HG03135 (cell line): Measurements from ENCODE around the gene F5.

Experiments used
- ATAC-seq: cut with Tn5 transposase; IDR thresholded peaks from one replicate; pipeline ENCODE4 v1.9.1; 2021; ENCODE audit warnings: mild to moderate bottlenecking, moderate library complexity; ENCODE audit not compliant: unreplicated experiment

F5 gene

DNA sequence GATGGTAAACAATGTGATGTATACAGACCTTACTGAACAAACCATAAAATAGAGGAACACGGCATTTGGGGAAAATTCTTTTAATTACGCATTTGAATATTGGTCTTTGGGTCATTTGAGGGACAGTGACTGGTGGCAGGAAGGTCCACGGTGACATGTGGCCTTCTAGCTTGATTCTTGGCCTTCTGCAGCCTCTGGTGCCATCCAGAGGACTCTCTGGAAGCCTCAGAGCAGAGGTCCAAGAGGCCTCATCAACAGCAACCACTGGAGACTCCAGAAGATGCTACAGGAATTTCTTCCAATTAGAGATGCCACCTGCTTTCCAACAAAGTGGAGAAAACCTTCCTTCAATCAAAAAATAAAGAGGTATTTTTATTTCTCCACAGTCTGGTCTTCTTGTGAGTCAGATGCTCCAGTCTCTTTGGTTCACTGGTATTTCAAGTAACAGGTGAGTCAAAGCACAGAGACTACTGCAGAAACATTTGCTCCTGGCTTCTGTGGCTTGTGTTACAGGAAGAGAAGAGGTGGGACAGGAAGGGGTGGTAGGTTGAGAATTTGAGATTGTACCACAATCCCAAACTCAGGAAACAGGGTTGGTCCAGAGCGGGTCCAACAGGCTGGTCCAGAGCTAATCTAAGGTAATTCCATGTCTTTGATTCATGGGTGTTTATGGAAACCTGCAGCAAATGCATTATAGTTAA is 2.7 kb upstream of the F5 start:
- no peak for ATAC-seq

DNA sequence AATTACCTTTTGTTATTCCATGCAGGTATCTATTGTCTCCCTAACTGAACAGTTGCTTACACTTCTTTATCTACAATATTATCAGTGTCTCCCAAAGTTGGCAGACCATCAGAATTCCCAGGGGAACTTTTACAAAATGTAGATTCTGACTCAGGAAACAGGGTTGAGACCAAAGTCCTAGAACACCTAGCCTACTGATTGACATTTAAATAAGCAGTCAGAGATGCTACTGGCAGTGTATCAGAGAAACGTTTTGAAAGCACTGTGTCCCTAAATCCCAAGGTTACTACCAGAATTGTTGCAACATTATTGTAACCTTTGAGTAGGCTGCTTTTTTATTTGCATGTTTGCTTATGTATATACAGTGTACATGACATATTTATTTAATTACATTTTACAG is 1.8 kb upstream of the F5 start:
- no peak for ATAC-seq

DNA sequence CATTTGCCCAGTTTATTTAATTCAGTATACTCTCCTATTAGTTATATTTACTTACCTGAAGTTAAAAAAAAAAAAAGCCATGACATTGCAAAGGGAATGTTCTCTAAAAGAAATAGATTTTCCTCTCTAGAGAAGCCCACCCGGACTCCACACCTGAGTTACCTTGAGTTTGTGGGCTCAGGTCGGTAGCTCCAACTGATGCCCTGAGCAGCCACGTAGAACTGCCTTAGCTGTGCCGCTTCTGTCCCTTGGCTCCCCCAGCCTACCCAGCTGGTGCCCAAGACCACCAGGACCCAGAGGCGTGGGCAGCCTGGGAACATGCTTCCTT is 250 bp downstream of the F5 start:
- ATAC-seq: peak; percentile 21

DNA sequence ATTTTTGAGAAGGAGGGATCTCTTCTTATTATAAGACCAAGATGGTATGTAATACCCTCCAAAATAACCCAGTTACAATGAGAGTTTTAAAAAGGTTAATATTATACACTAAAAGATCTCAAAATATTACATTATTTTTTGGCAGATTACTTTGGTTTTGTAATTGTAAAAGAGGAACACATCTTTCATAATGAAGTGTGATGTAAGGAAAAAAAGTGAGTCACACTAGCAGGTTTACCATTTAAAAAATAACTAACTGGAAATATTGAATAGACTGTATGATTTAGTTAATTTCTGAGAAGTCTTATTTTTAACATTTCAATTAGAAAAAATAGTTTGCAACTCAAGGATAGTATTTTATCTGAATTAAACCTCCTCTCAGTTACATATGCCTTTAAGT is 1.1 kb downstream of the F5 start:
- no peak for ATAC-seq

DNA sequence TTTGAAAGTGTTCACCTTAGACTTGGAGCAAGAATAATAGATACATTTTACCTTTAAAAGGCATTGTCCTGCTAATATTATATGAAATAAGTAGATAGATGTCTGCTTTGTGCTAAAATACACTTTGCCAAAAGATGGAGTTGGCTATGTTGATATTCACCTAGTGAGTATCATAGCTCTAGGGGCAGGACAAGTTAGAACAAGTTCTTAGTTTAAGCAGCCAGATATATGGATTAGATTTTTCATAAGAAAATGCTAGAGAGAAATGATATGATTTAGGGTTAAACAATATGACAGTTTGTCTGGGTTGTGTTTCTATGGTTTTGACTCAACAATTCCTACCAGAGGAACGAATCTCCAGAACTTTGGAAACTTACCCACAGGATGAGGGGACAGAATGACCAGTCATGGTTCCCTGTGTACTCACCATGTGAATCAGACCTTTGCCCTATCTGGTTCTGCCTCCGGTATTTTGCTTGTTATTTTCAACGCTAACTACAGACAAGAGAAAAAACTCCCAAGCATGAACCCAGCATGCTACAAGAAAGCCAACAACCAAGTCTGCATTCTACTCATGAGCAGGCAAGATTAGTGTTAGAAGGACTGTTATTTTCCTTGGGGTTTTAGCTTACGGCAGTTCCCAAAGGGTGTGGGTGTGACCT is 1.7 kb downstream of the F5 start:
- ATAC-seq: no peak

DNA sequence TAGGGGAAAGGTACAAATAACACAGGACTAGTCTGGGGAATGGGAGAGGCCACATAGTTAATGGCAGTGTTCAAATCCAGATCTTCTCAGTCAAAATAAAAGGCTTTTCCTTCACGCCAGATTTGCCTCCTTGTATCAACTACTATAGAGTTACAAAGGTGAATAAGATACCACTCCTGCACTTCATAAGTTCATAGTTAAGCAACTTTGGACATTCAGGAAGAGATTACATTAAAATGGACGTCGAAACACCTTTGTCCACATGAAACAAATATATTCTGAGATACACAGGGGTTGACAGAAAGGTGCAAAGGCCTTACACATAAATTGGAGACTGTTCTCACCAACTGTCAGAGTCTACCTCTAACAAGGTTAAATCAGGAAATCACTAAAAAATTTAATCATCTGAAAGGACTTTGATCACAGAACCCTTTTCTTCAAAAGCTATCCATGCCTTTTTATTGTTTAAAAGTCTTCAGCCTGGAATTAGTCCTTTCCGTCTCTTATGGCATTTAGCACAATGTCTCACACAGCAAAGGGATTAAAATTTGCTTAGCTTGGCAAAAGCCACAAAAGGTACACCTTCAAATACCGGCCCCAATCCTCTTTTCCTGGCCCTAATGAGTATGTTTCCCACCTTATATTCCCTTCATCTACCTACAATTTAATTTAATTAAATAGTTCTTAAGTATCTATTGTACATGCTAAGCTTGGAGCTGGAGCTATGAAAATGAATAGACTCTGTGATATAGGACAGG is 8.1 kb downstream of the F5 start:
- no peak for ATAC-seq

DNA sequence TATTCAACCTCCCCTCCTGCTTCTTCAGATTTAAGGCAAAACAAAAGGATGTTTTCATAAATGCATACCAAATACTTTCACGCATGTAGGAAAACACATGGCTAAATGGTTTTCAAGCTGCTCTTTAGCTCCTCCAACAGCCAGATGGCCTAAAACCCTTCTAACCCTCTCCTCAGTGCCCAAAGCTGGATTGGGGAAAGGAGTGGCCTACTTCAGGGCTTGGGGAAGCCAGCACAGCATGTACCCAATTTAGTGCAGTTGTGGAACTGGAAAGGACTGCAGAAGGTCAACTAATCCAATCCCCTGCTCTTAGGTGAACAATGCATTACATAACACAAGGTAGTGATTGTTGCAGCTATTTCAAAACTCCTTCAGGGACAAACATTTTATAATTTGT is 9.3 kb downstream of the F5 start:
- no peak for ATAC-seq

DNA sequence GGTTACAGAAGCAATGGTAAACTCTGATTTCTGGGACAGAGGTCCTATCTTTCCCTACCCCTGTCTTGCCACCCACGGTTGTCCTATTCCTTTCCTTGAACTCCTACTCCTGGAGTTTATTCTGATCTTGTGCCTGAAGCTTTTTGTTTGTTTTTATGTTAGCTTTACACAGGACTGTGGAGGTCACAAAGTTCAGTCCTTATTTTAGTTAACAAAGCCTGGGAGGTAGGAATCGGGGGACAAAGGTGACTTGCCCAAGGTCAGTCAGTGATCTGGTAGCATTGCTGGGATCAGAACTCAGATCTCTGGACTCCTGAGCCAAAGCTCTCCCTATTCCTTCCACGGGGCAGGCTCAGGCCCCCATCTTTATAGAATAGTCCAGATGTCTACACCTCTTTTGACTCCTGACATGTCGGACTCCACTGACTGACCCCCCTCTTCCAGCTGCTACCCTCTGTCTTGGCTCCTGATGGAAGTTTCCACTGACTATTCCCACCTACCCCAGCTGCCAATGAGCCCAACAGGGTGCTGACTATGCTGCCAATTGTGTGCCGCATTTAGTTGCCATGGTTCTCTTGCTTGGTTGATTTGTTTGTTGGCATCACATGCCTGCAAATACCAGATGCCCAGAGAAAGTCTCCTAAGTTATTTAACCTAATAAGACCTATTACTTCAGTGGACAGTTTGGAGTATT is 9.9 kb downstream of the F5 start:
- ATAC-seq: no peak

DNA sequence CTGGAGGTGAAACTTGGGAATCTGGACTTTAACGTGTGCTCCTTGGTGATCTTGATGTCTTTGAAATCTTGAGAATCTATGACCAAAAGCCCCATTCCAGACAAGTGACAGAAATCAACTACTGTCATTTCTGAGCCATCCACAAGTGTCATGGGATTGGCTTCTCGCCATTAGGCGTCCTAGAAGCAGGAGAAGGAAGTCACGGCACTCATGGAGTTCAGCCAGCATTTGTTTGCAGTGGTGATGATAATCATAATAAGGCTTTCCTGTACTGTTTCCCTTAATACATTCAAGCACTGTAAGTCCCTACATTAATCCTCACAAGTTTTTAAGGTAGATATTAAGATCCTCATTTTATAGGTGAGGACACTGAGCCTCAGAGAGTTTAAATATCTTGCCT is 11.9 kb downstream of the F5 start:
- no peak for ATAC-seq

DNA sequence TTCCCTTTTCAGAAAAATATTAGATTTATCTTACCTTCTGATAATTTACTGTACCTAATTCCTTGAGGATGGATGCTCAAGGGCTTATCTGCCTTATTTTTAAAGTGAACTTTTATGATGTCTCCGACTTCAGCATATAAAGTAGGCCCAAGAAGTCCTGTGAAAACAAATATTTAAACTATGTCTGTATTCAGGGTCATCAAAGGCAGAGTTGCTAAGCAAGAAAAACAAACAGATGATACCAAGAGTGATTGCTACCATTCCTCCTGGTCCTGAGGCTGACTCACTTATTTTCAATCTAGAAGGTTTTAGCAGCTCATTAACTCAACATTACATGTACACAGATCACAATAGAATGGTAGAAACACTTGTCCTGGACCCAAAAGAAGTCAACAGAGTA is 14.1 kb downstream of the F5 start:
- ATAC-seq: no peak

DNA sequence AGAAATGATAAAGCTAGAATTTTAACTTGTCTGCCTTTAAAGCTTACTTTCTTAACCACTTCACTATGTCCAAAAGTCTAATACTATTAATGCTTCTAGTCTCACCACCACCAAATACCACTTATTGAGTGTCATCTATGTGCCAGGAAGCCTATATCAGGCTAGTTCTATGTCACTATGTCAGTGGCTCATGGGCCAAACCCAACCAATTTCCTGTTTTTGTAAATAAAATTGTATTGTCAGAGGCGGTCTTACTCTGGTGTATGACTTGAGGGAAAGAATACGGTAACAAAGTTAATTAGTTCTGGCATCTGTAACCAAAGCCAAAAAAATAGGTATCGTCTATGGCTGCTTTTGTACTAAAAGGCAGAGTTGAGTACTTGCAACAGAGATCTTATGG is 14.8 kb downstream of the F5 start:
- no peak for ATAC-seq

DNA sequence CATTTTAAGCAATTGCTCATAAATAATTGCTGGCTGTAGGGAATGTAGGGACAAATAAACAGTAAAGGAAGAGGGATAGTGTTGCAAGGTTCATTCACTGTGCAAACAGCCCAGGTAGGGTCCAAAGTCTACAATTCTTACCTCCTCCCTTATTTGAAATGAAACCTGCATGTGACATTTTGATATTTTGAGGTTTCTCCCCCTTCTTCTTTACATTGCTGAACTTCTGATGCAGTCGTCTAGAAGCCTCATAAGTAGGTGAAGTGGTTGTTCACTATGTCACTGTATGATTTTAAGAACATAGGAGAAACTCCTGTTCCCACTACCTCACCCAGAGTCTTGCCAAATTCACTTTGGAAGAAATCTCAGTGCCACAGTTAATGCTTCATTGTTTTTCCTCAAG is 16.1 kb downstream of the F5 start:
- no peak for ATAC-seq

DNA sequence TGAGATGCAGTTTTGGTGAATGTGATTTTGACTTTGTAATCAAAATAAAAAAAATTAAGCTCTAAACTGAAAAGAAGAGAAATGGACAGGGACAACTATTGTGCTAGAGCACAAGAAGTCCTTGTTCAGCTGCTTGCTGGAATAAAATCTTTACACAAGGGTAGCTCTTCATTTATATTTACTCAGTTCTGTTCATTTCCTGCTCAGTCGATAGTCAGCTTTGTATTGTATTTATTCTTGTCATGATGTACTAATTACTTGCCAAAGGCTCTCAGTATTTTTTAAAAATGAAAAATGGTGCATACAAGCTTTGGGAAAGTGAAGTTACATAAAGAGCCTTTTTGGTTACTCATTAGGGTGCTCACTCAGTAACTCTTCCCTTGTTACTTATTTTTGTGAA is 17.8 kb downstream of the F5 start:
- no peak for ATAC-seq

DNA sequence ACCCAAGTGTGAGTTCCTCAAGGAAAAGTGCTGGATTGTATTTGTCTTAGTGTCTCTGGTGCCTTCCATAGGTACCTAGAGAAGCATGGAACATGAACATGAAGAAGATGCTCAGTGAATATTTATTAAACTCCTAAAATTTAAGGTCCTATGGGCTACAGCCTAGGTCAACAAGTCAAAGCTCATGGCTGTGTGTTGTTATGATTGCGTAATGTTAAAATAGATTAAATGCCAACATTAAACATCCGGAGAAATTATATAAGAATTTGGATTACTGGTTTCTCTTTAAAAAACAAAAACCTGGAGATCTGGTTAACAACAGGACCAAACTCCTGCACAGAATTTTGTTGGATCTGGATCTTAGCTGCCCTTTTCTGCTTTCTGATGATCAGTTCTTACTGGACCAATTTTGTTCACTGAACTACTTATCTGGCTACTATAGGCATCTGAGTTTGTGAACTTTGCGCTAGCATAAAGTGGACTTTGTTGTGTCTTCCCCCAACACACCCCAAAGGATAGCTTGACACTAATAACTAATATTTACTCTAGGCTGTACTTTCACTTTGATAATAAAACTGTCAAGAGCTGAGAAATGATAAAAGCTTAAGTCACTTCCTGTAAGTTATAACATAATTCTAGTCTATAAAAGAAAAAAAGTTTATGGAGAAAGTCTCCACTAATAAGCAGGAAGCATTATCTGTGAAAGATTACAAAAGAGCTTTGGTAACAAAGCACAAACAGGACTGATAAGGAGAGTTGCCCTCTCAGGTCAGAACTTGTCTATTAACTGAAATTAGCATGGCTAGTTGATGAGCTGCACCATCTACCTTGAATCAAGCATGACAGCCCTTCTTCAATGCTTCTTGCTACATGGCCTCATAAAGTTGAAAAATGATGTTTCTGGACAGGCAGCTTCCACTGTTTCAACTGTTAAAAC is 20.7 kb downstream of the F5 start:
- ATAC-seq: no peak

DNA sequence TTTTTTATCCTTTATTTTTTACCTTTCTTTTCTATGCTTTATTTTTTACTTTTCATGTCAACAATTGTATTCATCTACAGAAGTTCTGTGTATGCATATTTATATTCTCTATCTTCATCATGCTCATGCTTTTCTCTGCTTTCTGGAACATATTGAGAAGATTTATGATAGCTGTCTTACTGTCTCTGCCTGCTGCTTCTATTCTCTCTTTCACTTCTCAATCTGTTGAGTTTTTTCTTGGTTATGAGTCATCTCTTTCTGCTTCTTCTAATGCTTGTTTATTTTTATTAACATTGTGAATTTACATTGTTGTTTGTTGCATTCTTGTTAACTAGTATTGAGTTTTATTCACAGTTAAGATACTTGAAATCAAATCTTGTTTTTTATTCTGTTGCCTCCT is 22.6 kb downstream of the F5 start:
- no peak for ATAC-seq

DNA sequence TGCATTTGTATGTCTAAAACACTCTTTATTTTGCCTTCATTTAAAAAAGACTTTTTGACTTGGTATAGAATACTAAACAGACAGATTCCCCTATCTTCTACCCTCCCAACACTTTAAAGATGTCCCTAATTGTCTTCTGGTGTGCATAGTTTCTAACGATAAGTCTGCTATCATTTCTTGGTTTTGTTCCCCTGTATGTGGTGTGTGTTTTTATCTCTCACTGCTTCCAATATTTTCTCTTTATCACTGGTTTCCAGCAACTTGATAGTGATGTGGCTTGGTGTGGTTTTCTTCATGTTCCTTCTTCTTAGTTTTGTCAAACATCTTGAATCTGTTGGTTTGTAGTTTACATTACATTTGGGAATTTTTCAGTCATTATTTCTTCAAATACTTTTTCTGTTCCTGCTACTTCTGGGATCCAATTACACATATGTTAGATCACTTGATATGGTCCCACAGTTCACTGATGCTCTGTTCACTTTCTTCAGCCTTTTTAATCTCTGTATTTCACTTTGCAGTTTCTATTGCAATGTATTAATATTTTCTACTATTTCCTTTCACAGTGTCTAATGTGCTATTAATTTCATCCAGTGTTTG is 23.2 kb downstream of the F5 start:
- no peak for ATAC-seq

DNA sequence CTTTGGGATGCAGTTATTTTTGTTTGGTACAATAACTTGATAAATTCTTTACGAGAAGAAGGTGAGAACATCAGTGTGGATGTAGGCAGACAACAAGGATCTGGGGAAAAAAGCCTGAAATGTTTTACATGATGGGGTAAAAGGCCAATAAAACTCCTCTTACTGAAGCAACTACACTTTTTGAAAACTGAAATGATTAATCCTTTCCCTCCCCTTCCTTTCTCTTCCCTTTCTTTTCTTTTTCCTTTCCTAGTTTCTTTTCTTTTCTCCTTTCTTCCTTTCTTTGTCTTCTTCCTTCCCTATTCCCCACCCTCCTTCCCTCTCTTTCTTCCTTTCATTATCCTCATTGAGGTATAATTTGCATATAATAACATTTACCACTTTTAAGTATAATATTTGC is 24.6 kb downstream of the F5 start:
- no peak for ATAC-seq

DNA sequence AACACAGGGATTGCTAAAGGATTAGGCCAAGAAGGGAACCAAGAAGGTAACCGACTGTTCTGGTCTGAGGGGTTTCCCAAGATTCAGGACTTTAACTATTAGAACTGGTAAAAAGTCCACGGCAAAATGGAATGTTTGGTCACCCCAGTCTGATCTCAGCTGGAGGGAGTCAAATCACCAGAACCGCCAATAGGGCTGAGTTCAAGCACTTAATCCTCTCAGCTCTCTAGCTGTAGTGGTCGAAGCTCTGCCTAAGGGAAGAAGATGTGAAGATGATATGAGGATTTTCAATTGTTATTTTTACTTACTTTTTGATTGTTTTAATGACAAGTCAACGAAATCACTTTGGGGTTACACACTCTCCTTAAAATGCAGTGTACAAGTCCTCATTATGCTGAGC is 29.1 kb downstream of the F5 start:
- no peak for ATAC-seq

DNA sequence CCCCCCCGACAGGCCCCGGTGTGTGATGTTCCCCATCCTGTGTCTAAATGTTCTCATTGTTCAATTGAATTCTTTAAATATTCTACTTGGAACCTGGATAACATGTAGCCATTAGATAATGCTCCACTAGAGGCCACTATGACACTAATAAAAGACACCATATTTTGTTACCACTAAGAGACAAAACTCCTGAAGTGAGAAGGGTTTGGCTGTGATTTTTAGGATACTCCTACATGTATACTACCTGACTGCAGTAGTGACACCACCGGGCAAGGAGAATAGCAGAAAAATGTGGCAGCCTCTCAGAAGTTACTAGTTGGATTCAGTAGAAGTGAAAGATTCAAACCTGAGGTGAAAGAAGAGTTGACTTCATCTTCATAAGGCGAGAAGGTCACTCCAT is 36.0 kb downstream of the F5 start:
- ATAC-seq: no peak

DNA sequence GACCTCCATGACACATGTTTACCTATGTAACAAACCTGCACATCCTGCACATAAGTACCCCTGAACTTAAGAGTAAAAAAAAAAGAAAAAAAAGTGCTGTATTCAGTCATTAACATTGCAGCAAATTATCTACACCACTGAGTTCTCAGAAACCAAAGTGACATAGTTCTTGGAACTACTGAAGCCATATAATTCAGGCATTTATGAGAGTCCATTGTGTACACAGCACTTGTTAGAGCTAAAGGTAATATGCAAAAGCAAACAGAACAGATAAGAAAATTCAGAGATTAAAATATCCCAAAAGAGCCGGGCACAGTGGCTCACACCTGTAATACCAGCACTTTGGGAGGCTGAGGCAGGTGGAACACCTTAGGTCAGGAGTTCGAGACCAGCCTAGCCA is 38.0 kb downstream of the F5 start:
- ATAC-seq: no peak
